Cardiac septum (tissue), 1 donor: ENCODE results near the gene CDH11. TPM values are rescaled to one million over a fixed set of nuclear protein-coding genes. Genes with fewer than 3 reads are reported as not detected.

Experiments
- DNase-seq: peaks from one replicate; pipeline ENCODE4 v3.0.0-alpha.2; 2020; ENCODE audit warnings: low spot score
- intact Hi-C: fragments of 100-400 bp; cut with DNase I; formaldehyde crosslinking; loops from one replicate; pipeline ENCODE4 v1.14.0; 2022
- long read RNA-seq: library from polyadenylated mRNA; unstranded; transcript quantifications from one replicate; pipeline ENCODE4 v2.0.0, GENCODE V29; 2021
- total RNA-seq: library from RNA; stranded (reverse); fragmentation: NEBNext Ultra II Directional; extraction: Animal tissue kit (Norgen Biotek cat#: 25700); gene quantifications from one replicate; pipeline ENCODE4 v1.2.1, GENCODE V29; 2021
- donor health status: DM: no; HTN: no; CAD: no.

Gene CDH11, protein sequence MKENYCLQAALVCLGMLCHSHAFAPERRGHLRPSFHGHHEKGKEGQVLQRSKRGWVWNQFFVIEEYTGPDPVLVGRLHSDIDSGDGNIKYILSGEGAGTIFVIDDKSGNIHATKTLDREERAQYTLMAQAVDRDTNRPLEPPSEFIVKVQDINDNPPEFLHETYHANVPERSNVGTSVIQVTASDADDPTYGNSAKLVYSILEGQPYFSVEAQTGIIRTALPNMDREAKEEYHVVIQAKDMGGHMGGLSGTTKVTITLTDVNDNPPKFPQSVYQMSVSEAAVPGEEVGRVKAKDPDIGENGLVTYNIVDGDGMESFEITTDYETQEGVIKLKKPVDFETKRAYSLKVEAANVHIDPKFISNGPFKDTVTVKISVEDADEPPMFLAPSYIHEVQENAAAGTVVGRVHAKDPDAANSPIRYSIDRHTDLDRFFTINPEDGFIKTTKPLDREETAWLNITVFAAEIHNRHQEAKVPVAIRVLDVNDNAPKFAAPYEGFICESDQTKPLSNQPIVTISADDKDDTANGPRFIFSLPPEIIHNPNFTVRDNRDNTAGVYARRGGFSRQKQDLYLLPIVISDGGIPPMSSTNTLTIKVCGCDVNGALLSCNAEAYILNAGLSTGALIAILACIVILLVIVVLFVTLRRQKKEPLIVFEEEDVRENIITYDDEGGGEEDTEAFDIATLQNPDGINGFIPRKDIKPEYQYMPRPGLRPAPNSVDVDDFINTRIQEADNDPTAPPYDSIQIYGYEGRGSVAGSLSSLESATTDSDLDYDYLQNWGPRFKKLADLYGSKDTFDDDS
- 26.1 TPM for total RNA-seq
- long read RNA-seq, full-length matches to known transcripts = 6 of 19 reads
- long read RNA-seq, partial matches to known transcripts = 6 of 19 reads
- long read RNA-seq, other reads (novel, unspliced or antisense) = 7 of 19 reads

DNA sequence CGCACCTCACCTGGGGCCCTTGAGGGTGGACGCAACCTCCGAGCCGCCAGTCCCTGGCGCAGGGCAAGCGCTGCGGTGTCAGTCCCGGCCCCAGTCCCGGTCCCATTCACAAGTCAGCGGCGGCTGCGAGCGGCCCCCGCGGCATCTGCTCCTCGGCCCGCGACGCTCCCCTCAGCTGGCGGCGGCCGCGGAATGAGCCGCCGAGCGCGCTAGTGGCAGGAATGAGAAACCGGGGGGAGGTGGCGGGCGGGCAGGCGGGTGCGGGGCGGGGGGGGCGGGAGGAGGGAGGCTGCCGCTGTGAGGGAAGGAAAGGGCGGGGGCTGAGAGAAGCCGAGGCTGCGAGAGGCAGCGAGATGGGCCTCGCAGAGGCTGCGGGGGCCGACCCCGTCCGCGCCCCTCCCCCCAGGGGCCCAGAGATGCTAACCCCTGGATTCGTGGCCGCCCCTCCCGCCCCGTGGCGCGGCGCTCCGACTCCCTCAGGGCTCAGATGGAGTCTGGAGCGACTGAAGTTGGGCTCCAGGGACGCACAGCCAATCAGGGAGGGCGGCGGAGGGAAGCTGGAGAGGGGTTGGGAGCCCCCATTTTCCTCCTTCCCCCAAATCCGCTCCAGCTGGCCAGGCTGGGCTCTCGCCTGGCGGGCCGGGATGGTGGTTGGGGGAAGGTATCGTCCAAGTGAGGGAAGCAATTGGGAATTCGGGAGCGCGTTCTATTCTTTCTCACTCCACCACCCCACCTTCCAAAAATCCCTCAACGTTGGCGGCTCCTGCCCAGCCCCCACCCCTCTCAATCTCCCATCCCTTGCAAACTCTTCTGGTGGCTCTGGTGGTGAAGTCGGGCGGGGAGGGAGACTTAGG lies at the start of gene CDH11:
CDH11 (minus strand) TSS at position 194 of the 854 bp plus-strand sequence. CDS start 117,194 bp downstream, outside the sequence.
- intact Hi-C loops = loop anchor here (5.0 to 10.0 kb wide), 5 partner anchors 123 to 1145 kb away; no protein-coding TSS in a partner anchor

DNA sequence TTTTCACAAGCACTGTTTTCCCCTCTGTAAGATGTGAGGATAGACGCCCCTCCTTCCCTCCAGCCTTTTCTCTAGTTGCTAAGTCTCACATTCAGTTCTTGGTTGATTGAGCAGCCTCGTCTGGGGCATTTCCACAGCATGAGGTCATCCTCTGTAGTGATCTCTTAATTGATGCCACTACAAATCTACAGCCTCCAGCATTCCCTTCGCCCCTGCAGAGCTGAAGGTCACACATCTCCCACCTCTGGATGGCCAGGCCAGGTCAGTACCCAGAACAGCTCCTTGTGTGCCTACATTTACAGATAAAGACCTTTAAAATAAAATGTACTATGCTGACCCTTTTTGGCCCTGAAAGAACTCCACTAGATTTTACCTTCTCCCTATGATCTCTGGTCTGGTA lies 32.5 kb upstream of the CDH11 start:
- no peak for DNase-seq
- intact Hi-C loops = no loop called here

More for the DNA sequence above, at the start of gene CDH11:
- DNase-seq = no peak

DNA sequence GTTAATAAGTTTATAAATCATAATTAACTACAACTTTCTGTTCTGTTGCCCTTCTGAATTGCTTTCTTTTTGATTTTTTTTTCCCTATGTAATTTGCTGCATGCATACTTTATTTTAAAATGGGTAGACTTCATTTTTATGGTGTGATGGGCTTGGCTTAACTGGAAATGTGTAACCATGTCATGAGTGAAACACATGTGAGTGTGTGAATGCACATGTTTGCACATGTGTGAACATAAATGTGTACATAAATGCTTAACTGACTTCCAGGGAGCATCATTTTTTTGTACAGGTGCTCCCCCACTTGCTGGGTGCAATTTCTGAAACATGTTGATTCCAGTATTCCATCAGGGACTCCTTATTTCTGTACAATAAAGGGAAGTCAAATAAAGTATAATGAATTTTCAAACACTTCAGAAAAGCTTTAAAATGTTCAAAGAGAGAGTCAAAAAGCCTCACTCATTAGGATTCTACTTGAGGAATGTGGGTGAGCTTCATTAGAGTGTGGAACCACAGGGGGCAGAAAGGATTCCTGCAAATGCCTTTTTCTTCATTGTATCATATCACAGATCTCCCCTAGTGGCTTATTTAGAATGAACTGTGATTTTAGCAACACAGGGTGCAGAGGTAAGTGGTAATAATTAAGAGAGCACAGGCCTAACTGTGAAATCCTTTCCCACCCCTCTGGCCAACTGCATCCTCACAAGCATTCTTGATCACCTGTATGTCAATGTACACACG lies 31.7 kb upstream of the CDH11 start:
- no peak for DNase-seq
- intact Hi-C loops = no loop called here

DNA sequence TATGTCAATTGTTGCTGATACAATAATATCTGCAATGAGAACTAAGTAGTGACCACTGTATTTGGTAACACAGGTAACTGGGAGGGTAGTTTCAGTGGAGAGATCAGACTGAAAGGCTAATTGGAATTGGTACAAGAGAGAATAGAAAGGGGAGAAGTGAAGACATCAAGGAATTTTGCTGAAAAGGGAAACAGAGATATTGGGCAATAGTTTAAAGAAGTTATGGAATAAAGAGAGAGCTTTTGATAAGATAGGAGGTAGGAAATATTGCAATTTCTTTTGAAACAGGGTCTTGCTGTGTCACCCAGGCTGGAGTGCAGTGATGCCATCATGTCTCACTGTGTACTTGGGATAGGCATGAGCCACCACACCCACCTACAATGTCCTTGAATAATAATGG lies 26.9 kb upstream of the CDH11 start:
- DNase-seq = no peak
- intact Hi-C loops = no loop called here

DNA sequence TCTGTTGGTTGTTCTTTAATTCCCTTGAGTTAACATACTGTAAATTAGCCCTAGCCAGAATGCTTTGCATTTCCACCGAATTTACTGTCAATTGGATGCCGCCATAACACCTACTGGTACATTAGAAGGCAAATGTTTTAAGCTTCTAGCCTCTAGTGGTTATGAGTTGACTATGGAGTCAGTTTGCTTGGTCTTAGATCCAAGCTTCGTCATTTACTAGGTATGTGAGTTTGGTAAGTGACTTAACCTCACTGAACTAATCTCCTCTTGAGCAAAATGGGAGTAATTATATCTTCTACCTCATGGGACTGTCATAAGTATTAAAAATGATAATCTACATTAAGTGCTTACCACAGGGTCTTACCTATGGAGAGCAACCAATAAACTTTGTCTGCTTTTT lies 20.4 kb upstream of the CDH11 start:
- no peak for DNase-seq
- intact Hi-C loops = no loop called here

DNA sequence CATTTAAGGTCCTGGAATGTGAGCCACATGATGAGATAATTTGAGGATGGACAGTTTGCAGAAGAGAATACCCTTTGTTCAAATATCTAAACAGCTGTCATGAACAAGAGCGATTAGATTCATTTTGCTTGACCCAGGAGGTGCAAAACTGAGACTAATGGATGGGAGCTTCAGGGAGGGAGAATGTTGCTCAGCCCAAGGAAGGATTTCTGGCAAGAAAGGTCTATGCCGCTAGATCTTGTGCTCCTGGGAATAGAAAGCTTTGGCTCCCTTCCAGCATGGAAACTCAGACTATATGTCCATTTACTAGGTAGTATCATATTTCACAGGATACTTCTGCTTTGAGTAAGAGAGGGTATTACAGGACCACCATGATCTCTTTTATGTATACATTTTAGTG lies 14.8 kb upstream of the CDH11 start:
- no peak for DNase-seq
- intact Hi-C loops = no loop called here

DNA sequence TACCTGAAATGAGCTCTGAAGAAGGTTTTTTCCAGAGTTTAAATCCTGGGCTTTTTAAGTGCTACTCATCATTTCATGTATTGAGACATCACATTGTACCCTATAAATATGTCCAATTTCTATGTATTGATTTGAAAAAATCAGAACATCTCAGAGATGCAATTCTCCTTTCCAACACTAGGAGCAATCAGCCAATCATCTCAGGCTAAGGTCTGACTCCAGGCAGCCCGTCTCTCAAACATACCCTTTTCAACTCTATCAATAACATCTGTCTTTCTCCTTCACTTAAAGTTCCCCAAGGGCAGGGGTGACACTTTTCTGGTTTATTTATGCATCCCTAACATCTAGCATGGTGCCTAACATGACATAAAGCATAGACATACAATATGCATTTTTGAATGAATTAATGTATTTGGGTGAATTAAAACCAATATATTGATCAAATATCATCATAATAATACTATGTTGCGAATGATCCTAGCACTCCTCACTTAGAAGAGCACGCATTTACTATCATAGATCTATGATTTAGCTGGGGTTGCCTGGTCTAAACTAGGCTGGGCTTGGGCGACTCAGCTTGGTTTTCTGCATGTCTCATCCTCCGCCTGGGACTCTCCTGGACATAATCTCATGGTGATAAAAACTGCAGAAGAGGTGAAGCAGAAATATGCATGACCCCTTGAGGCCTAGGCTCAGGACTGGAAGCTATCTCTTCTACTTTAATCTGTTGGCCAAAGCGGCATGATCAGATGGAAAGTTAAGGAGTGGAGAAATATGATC lies 5.2 kb upstream of the CDH11 start:
- no peak for DNase-seq
- intact Hi-C loops = loop anchor here (10.0 kb wide), 3 partner anchors 118 to 1118 kb away; no protein-coding TSS in a partner anchor

DNA sequence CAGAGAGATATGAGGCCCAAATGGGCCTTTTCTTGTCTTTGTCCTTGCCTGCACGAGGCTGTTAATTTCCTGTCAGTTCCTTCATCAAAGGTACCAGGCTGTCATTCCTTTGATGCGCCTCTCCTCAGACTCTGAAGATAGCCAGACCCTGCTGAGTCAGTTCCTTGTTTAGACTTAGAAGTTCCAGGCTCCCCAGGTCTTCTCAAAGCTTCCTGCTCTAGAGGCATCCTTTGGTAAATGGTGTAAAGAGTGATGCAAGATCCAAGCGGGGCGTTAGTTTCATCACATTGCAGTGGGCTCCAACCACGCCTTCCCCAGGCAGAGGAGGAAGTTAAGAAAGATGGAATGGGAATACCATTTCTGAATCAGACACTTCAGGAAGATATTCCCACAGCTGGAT lies 4.0 kb upstream of the CDH11 start:
- no peak for DNase-seq
- intact Hi-C loops = loop anchor here (10.0 kb wide), 3 partner anchors 119 to 1119 kb away; no protein-coding TSS in a partner anchor

DNA sequence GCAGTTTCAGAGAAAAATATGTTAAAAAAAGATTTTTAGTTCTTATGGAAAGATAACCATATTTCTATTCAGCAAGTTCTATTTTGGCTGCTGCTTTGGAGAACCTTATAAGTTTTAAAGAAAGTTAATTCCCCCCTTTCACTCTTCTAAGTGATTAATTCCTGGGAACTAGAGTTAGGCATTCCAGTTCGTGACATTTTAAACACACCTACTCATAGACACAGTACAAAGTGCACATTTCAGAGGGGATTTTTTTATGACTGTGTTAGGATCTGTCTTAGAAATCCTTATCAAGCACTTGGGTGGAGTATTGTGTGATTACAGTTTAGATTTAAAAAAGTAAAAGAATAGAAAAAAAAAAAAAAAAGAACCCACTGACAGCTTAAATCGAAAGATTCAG lies 3.5 kb upstream of the CDH11 start:
- intact Hi-C loops = loop anchor here (10.0 kb wide), 3 partner anchors 119 to 1119 kb away; no protein-coding TSS in a partner anchor
- no peak for DNase-seq

DNA sequence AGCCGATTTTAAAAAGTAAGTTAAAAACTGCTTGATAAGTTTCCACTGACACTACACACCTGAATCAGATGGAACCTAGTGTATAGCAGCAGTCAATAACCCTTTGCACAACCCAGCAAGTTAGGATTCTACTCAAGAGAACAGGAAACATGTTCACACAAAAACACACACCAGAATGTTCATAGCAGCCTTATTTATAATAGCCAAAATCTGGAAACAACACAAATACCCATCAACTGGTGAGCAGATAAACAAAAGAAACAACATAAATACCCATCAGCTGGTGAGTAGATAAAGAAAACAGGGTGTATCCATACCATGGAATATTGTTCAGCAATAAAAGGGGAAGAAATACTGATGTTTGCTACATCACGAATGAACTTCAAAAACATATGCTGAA lies 2.7 kb upstream of the CDH11 start:
- no peak for DNase-seq
- intact Hi-C loops = loop anchor here (5.0 to 10.0 kb wide), 5 partner anchors 120 to 1143 kb away; no protein-coding TSS in a partner anchor

DNA sequence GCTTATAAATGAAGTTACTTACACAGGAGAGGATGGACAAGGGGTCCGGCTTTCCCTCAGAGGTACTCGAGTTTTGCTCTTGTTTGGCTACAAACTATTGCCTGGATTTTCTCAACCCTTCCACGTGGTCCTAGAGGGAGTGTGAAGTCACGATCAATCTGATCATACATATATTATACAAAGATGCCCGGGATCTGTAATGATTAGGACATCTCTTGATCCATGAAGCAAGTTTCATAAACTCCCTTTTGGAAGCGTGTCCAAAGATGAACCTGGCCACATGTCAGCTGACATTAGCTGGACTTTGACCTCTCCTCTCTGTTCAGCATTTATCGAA lies 2.3 kb upstream of the CDH11 start:
- intact Hi-C loops = loop anchor here (5.0 to 10.0 kb wide), 5 partner anchors 121 to 1143 kb away; no protein-coding TSS in a partner anchor
- no peak for DNase-seq

DNA sequence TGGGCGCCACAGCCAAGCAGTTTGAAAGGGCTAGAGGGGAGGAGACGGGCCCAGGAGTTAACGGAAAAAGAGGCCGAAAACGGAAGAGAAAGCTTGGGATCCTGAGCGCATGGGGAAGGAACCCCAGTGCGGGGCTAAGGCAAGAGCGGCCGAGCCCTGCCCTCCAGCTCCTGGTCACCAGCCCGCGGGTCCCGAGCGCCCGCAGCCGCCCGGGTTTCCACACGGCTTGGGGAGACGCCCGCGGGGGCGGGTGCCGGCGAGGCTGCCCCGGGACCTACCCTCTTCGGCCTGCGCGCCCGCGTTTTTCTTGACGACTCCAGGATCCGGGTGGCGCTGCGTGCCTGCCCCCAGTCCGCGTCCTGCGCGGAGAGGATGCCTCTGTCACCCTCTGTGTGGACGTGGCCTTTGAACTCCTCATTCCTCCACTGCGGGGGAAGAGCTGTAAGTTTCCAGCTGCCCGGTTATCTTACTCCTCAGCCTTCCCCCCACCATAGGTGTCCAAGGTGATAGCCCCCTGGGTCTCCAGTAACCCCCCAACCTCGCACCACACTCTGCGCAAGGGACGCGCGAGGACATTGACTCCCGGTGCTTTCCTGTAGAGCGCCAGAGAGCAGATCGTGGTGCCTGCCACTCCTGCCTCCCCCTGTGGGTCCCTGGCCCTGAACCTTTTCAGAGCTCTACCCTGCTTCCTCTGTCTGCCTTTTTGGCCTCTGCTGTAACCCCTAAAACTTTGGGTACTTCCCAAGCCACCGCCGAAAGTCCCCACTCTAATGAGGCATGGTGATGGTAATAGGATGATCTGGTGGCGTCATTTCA lies 1.7 kb upstream of the CDH11 start:
- DNase-seq = no peak
- intact Hi-C loops = loop anchor here (5.0 to 10.0 kb wide), 5 partner anchors 121 to 1144 kb away; no protein-coding TSS in a partner anchor

DNA sequence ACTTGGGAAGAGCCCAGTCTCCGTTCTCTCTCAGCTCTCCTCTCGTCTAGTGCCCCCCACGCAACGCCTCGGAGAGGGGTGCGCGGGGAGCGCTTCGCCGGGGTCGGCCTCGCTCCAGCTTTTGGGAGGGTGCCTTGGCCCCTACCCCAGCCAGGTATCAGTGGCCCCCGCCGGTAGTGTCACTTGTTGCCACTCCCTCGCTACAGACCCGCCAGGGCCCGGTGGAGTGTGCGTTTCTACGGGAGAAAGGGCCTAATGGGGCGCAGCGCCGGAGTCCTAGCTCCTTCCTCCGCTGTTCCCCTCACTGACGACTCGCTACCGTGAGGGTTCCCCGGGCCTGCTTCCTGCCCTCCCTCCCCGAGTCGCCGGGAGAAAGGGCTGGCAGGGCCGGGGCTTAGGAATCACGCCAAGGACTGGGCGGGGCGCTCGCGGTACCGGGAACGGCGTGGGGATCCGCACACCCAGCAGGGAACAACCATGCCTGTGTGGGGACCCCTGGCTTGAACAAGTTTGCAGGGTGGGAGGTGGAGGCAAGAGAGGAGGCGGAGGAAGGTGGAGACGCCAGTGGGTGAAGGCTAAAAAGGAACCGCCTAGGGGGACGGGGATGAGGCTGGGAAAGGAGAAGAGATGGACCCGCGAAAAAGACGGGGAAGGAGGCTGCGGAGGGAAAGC lies 997 bp upstream of the CDH11 start:
- intact Hi-C loops = loop anchor here (5.0 to 10.0 kb wide), 5 partner anchors 122 to 1144 kb away; no protein-coding TSS in a partner anchor
- peak; percentile 81 for DNase-seq

DNA sequence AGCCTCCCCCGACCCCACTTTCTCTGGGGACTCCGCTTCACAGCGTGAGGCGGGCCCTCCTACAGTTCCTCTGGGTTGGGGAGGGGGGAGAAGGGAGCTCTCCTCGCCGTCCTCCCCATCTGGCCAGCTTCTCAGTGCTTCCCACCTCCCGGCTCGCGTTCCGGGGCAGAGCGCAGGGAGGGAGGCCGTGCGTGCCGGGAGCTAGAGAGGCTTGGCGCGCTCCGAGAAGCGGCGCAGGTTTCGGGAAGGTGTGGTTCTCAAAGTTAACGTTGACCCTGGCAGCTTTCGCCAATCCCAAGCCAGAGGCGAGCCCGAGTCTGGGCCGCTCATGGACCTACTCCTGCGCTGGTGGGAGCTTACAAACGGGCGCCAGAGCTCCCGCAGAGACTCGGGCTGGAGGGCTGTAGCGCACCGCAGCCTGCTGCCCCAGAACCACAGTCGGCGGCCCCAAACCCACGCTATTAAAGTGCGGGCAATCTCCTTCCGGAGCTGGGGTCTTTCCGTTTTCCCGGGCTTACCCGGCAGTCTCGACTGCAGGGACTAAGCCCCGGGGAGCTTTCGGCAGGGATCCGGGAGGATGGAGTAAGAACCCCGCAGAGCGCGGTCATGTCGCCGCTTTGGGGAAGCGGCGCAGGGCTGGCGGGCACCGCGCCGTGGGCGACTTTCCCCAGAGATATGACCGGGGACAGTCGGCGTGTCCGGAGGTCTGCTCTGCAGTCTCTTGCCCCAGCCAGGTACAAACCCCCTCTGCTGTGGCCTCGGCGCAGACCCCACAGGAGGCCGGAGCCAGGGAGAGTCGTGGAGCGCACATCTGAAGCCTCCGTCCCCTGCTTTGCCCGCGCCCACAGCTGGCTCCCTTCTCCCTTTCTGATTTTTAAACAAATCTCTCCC lies 787 bp downstream of the CDH11 start:
- no peak for DNase-seq
- intact Hi-C loops = loop anchor here (5.0 to 10.0 kb wide), 5 partner anchors 124 to 1146 kb away; no protein-coding TSS in a partner anchor

DNA sequence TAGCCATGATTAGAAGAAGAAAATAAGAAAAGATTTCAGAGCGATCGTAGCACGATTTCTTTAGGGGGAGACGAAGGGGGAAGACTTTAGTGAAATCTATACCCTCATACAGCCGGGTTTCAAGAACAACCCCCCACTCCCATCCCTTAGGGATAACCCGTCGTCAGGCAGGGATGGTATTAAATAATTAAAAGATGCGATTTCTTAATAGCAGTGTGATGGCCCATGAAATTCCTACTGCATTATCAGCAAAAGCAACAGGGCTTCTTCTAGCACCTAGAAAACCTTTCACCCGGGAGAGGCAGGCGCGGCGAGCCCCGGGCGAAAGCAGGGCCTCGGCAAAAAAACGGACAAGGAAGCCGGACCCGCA lies 1.4 kb downstream of the CDH11 start:
- DNase-seq = no peak
- intact Hi-C loops = loop anchor here (5.0 to 10.0 kb wide), 5 partner anchors 124 to 1147 kb away; no protein-coding TSS in a partner anchor
